GM21576 (cell line): ENCODE data around the gene BHLHE41.

Source experiments
- ATAC-seq: cut with Tn5 transposase; IDR thresholded peaks from one replicate; pipeline ENCODE4 v1.9.1; 2021; ENCODE audit warnings: mild to moderate bottlenecking, moderate library complexity; ENCODE audit not compliant: unreplicated experiment

The BHLHE41 gene

DNA sequence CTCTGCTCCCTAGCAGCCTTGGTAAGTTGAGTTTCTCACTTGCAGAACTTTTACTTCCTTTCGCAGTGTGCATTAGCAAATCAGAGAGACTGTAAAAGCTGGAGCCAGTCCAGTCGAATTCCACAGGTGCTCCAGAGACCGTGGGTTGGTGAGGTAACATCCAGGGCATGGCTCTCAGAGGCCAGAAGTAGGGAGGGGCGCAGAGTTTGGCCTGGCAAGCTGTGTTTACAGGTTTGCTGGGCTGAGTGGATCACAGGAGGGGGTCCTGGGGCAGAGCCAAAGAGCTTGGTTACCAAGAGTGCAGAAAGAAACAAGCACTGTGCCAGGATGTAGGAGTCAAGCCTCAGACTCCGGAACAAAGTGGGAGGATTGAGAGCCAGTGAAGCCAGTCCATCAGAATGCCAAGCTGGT lies 10.2 kb upstream of the BHLHE41 start:
- no peak for ATAC-seq

- no peak for ATAC-seq
These were observed 9.7 kb upstream of the BHLHE41 start for GRCh38 chr12:26134540-26134939.

DNA sequence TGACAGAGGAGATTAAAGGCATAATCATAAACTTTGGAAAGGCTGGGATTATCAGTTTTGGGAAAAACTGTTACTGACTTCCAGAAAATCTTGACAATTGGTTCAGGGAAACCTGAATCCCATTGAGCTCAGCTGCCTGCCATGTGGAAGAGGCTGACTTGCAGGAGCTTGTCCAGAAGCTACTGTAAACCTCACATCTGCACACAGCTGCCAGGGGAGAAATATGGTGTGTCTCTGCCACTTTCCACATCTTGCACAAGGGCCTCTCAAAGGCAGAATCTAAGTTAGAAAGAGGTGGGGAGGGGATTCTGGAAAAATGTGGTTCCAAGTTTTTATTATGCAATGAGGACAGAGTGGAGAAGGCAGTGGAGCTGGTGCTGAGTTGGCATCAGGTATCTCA lies 8.7 kb upstream of the BHLHE41 start:
- ATAC-seq, result no peak

DNA sequence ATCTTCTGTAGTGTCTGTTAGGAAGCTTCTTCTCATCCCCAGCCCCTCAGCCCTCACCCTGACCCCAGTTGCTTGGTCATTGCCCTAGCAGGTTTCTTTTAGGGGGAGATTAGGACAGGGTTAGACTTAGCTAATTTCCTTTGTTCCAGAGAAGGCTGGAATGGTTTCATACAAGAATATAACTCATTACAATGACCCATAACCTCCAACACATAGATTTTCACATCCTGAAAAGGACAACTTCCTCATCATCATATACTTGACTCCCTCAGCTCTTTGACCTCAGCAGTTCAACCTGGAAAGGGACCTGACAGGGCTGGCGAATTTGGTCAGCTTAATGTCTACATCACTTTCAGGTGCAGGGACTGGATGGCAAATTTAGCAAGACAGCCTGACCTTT lies 8.0 kb upstream of the BHLHE41 start:
- no peak for ATAC-seq

GRCh38 chr12:26131936-26132335 lies 7.1 kb upstream of the BHLHE41 start:
- no peak for ATAC-seq

- peak; percentile 49 for ATAC-seq
These were observed 5.9 kb upstream of the BHLHE41 start for GRCh38 chr12:26130728-26131127.

- ATAC-seq, result no peak
These were observed 3.3 kb upstream of the BHLHE41 start for GRCh38 chr12:26128168-26128567.

DNA sequence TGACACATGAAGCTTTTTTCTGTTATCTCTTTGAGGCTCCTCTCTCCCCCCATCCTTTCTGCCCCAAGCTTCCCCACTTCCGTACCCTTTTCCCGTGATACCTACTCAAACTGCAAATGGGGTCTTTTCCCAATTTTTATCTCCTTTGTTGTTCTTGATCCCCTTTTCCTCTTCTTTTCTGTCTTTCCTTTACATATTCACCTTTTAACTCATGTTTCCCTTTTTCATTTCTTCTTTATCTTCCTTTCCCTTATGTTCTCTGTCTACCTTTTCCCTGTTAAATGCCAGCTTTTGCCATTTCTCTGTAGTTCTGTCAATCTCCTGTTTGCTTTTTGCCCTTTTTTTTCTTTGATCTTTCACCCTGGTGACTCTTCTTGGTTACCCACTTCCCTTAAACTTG lies 2.6 kb upstream of the BHLHE41 start:
- no peak for ATAC-seq

DNA sequence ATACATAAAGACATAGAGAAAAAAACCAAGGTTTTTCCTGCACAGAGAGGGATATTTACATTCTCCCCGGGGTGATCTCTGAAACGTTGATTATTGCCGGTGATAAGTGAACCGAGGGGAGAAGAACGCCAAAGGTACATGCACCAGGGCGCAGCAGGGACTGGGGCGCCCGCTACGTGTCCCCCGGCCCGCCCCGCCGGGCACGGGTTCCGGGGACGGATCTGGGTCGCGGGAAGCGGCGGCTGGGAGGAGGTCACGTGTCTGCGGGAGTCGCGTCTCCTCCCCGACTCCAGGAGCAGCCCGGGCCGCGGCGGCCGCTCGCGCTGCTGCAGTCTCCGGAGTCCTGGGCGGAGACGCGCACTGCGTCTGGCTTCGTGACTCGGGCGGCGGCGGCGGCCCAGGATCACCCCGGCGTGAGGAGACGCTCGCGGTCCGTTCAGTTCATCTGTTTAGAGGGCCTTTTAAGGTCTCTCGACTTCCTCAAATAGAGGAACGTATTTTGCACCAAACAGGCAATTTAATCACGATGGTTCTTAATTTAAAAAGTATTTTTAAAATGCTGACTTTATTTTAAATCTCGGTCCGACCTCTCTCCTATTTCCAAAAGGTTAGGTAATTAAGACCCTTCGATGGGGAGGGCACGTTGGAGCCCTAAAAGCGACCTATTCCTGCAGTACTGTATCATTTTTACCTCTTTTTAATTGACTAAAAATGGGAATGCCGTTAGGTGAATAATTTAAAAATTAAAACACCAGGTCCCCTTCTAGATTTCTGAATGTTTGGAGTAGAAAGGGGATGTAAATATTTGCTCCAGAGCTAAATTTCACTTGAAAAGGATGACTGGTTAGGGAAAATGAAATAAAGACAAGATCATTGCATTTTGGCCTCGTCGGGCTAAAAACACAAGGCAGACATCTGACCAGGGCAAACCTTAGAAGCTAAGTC lies 1.8 kb upstream of the BHLHE41 start:
- no peak for ATAC-seq

DNA sequence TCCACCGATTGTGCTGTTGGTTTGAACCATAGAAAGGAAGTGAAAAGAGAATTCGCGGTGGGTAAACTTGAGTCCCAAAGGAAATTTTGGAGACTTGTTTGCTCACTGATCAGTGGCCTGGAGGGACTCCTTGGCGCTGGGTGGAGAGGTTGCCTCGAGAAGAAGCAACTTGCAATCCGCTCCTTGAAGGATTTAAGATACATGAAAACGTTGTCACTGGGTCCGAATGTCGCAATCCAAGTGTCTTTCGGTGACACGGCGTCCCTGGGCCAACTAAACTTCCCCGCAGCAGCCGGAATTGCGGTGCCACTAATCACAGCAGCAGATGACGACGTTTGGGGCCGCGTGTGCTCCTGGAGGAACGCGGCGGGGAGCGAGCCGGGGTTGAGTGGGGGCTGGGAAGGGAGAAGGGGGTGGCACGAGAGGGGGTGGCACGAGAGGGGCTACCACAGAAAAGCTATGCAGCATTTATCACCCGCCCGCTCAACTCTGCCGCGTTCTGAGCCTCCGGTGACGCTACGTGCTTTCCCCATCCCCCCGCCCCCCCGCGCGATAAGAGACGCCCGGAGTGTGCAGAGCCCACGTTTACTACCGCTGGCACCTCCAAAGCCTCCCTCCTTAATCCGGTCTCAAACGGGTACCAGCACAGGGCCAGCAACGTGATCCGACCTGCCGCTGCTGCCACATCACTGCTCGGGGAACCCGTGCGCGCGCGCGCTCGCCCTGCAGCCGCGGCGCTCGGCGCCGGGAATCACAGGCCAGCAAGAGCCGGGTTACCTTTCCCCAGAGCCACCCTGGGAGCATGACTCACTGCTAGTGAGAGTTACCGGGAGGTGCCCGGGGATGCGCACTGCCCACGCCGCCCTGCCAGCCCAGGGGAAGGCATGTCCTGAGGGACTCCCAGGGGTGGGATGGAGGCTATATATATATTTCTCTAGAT lies 833 bp upstream of the BHLHE41 start:
- ATAC-seq, result no peak

GRCh38 chr12:26123482-26123980 lies 1.3 kb downstream of the BHLHE41 start:
- no peak for ATAC-seq

DNA sequence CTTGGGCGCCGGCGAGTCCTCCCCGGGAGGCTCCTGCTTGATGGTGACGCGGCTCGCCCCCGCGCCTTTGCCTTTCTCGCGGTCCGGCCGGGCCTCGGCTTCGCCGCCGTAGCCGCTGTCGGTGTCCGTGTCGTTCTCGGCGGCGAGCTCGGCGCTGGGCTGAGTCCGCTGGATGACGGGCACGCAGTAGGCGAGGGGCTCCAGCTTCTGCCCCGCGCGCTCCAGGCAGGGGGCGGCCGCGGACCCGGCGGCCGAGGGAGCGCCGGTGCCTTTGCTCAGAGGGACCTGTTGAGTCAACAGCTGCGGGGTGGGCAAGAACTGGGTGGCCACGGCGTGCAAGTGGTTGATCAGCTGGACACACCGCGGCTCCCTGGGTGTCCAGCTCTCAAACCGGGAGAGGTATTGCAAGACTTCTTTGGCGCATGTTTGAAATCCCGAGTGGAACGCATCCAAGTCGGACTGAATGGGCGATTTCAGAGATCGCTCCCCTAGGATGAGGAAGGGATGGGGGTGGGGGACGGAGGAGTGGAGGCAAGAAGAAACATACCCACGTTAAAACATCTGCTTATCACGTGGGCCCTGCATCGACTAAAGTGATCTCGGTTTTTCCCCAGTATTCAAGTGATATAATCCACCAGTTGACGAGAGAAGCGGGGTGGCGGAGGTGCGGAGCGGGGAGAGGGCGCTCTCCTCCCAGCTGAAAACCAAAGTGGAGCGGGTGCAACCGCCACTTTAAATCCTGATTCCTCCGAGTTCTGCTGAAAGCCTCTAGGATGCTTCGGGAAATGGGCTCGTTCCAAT lies 2.0 kb downstream of the BHLHE41 start:
- ATAC-seq, result no peak

- ATAC-seq, result no peak
These were observed 2.7 kb downstream of the BHLHE41 start for GRCh38 chr12:26122061-26122680.

DNA sequence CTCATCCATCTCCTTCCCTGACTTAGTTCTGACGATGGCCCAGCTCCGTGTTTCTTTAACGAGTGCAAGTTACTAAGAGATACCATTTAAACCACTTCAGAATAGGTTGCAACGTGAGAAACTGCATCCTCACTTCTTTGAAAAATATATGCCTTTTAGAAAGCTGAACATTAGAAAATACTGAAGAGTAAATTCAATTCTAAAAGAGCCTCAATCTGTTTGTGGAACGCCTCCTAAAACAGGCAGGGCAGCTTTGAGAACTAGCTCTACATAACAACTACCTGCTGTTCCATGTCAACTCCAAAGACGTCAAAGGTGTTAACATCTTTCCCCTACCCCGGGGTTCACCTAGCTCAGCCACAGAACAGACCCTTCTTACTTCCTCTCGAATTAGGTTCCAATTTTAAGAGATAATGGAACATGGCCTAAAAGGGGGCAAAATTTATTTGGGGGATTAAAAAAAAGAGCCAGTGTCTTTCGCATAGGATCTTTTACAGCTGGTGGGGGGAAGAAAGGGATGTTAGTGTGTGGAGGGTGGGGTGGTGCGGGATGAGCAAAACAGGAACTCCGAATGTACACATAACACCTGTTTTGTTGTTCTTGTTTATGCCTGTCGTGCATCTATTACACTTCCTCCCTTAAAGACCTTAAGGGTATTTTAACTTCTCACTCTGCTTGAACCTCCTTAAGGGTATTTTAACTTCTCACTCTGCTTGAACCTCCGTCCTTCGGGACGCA lies 3.3 kb downstream of the BHLHE41 start:
- no peak for ATAC-seq

- no peak for ATAC-seq
These were observed 4.1 kb downstream of the BHLHE41 start for GRCh38 chr12:26120561-26121274.

DNA sequence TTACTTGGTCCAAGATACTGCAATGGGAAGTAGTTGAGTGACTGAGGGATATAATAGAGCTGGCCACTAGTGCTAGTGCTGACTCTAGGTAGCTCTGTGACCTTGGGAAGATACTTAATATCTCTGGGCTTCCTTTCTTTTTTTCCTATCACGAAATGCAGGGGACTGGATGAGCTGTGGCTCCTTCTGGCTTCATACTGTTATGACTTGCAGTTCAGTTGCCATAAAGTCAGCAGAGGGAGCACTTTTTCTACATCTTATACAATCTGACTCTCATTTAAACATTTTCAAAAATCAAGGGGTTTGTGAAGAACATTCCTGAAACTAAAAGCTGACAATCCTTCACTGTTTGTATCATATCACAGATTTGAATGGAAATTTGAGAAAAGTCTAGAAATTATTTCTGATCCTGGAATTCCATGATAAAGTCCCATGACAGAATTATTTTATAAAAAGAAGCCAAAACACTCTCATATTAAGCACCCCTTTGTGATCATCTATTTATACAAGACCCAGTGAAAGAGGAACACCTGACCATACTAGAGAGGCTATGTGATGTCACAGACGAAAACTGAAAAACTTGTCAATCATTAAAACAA lies 5.3 kb downstream of the BHLHE41 start:
- ATAC-seq, result no peak

- no peak for ATAC-seq
These were observed 6.5 kb downstream of the BHLHE41 start for GRCh38 chr12:26118308-26118707.
